HG03108 (cell line): ENCODE measurements around the gene ALKBH5.
"Not testable (repeated sequence)": the region's sequence is repeated elsewhere in the genome, so short reads cannot be mapped to it uniquely, and the experiment has no call there.

ENCODE experiments used
- ATAC-seq: cut with Tn5 transposase; IDR thresholded peaks from one replicate; pipeline ENCODE4 v1.9.1; 2021; ENCODE audit warnings: moderate library complexity; ENCODE audit not compliant: unreplicated experiment

The ALKBH5 gene

DNA sequence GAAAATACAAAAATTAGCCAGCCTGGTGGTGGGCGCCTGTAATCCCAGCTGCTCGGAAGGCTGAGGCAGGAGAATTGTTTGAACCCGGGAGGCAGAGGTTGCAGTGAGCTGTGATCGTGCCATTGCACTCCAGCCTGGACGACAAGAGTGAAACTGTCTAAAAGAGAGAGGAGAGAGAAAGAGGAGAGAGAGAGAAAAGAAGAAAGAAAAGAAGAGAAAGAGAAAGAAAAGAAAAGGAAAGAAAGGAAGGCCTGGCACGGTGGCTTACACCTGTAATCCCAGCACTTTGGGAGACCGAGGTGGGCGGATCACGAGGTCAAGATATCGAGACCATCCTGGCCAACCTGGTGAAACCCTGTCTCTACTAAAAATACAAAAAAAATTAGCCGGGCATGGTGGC lies 33.3 kb downstream of the ALKBH5 start:
- ATAC-seq, result not testable (repeated sequence)

DNA sequence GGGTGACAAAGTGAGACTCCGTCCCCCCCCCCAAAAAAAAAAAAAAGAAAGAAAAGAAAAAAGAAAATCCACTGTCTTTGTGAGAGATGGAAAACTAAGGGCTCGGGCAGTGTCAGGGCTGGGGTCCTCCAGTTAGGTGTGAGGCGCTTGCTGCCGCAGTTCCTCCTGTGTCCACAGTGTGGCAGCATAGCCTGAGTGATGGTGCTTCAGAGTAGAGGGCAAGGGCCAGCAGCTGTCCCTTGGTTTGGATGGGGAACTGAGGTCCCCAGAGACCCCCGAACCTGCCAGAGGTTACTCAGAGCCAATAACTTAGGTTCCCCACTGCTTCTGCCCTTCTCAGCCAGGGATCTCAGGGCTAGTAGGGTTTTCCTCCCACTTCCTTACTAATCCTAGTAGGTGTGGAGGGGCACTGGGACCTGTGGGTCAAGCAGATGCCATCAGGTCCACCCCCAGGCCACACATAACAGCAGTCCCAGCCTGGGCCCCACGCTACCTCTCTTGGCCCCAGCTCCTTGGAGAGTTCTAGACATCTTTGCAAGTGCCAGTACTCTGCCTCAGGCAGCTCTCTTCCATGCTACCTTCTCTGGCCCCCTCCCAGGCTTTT lies 33.9 kb downstream of the ALKBH5 start:
- no peak for ATAC-seq

DNA sequence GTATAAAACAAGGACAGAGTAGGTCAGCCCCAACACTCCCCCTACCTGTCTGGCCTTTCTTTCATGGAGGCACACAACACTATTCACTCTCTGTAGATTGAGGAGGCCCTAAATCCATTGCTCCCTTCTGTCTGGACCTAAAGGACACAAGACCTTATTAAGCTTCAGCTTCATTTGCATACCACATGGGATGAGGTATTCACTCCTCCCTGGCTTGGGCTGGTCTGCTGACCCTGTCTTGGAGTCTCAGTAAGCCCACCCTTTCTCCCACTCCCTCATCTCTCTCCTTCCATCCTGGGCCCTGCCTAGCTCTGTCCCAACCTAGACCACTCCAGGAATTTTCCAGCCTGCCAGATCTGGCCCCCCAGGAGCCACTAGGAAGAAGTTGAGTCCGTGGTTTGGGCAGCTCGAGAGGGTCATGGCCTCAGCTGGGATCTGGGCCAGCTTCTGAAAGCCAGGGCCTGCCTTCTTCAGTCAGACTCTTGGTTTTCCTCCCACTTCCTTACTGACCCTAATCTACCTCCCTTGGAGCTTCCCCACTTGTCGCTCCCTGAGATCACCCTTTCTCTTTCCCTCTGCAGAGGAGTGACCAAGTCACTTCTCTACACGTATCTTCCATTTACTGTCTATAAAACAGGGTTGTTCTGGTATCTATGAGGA lies 35.3 kb downstream of the ALKBH5 start:
- no peak for ATAC-seq

DNA sequence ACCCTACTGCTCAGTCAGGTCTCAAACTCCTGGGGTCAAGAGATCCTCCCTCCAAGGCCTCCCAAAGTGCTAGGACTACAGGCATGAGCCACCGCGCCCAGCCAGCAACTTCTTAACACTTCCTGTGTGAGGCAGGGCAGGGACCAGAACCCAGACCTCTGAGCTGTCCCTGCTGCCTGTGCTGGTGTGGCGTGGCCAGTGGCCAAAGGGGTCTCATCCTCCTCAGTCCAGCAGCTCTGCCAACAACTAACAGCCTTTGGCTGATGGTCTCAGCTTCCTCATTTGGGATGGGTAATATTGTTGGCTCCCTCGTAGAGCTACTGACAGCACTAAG lies 40.4 kb downstream of the ALKBH5 start:
- ATAC-seq, result no peak

DNA sequence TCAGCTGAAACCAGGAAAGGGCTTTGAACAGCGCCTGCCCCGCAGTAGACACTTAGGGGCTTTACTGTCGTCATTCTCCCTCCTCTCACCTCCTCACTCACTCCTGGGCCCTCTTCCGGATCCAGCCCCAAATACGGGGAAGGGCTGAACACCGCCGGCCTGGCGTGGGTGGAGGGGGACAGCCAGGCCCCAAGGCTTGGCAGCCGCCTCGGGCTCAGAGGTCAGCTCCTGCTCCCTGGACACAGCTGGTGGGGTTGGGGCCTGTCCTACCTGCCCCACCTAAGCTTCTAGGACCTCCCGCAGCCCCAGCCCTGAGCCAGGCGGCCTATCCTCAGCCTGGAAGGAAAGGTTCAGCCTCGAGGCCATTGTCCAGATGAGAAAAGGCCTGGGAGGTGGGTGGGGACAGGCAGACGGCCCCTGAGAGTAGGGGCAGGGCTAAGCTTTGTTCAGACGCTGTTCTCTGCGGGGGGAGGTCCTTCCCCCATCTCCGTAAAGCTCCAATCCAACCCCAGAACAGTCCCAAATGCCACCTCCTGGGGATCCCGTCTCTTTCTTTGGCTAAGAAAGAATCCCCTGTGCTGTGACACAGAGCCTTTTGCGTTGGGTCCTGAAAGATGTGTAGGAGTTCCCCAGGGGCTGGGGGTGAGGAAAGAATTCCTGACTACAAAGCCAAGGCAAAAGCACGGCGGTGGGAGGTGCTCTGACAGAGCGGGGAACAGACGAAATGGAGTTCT lies 40.9 kb downstream of the ALKBH5 start:
- no peak for ATAC-seq

DNA sequence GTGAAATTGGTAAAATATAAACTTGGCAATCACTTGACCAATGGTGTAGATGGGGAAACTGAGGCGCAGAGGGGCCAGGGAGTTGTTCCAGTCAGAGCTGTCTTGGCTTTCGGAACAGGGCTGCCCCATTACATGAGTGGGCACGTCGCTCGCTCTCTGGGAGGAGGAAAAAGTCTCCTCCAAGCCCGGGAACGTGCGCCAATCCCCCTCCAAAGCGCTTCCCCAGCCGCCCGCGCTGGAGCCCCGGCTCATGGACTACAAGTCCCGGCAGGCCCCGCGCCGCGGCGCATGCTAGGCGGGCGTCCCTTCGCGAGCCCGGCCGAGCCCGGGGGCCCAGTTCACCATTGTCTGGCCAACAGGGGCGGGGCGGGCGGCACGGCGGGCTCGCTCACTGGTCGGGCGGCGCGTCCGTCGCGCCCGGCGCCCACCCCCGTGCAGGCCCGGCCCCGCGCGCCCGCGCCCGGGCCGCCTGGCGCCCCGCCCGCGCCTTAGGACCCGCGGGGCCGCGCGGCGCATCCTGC lies 41.6 kb downstream of the ALKBH5 start, which contains the start of gene LLGL1:
Gene LLGL1, plus strand, starts transcription at position 515 of the 521 bp plus-strand sequence. CDS start 48 bp downstream, outside the sequence.
- ATAC-seq, result peak; percentile 85

DNA sequence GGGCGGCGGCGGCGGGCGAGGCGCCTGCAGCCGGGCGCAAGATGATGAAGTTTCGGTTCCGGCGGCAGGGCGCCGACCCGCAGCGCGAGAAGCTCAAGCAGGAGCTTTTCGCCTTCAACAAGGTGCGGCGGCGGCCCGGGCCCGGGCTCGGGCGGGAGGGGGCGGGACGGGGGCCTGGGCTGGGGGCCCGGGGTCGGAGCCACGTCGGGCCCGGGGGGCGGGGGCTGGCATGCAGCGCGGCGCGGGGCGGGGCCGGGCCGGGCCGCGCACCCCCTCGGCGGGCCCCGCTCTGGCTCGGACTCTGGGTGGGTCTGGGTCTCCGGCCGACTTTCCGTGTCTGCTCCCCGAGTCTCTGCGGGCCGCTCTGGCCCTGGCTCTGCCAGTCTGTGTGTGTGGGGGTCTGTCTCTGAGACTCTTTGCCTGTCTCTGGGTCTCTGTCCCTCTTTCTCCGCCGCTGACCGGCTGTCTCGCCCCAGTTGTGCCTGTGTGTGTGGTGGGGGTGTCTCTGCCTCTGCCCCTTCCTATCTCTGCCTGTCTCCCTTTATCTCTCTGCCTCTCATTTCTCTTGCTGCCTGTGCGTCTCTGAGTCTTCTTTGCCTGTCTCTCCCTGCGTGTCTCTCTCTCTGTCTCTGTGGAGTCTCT lies 42.1 kb downstream of the ALKBH5 start:
- ATAC-seq, result no peak

DNA sequence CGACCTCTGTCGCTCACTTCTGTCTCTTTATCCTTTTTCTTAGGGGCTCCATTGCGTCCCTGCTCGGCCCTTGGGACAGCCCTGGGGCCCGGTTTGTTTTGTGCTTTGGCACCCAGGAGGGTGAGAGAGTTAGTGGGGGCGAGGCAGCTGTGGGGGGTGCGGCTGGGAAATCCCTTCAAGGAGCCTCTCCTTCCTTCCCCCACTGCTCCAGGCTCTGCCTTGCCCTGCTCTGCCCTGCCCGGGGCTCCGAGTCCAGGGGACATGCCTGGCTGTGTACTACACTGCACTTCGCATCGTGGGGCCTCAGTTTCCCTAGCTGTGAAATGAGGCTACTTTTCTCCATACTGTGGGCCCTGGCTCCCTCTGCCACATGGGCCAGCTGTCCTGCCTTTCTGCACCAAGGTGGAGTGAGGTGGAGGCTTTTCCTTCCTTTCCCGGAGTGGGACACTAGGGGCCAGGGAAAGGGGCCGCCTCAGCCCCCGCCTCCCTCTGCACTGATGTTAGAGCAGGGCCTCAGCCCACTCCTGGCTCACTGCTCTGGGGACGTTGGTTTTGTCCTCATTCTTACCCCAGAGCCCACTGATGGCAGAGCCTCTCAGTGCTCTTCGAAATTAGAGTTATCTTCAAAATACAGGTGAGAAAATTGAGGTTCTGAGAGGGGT lies 42.8 kb downstream of the ALKBH5 start:
- no peak for ATAC-seq

DNA sequence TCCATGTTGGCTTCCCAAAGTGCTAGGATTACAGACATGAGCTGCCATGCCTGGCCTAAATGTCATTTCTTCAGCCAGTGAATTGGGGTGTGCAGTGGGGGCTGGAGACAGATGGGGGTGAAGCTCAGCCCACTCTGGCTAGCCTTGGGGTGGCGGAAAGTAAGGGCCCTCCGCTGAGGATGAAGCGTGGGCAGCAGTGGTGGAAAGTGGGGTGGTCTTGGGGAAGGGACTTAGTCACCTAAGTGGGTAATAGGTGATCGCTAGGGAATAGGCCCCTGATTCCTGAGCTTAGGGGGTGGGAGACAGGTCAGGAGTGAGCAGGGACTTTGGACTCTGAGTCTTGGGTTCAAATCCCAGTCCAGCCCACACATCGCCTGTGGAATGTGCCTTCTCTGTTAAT lies 44.0 kb downstream of the ALKBH5 start:
- ATAC-seq, result no peak

DNA sequence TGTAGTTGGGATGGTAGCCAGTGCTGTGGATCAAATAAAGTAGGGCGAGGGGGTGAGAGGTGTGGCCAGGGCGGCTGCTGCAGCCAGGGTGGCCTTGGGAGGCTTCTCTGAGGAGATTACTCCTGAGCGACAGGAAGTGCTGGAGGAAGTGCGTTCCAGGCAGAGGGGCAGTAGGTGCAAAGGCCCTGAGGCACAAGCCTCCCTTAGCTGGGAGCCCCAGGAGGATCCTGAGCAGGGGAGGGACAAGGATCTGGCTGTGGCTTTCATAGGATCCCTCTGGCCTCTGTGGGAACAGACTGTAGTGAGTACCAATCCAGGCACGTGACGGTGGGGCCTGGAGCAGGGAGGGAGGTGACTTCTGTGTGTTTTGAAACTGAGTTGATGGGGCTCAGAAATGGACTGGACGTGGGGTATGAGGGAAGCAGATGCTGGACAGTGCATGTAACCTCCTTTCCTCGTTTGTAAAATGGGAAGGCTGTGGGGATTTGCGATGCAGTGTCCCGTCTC lies 44.6 kb downstream of the ALKBH5 start:
- no peak for ATAC-seq

DNA sequence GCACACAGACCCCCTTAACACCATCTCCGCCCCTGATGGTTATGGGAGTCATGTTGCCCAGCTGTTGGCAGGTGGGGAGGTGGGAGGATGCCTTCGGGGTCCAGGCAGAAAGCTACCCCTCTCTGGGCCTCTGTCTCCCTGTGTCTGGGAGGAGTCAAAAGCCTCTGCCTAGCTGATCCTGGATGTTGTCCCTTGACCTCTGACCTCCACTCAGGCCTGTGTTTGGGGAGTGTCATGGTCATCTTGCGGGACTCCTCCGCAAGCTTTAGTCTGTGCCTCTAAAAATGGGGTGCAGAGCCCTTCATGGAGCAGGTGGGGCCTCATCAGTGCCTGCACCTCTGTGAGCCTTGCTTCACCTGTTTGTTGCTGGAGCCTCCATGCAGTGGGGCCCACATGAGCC lies 45.6 kb downstream of the ALKBH5 start:
- no peak for ATAC-seq

DNA sequence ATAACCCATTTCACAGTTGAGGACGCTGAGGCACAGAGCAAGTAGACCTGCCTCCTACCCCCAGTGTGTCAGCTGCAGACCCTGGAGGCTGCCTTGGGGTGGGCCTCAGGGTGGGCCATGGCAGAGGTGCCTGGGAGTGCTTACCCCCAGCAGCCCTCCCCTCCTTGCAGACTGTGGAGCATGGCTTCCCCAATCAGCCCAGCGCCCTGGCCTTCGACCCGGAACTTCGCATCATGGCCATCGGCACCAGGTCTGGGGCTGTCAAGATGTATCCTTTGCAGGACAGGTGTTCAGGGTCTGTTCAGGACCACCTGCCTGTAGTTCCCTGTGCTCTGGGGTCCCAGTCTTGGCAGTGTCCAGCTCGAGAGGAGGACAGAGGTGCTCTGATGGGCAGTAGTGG lies 46.1 kb downstream of the ALKBH5 start:
- ATAC-seq, result no peak

DNA sequence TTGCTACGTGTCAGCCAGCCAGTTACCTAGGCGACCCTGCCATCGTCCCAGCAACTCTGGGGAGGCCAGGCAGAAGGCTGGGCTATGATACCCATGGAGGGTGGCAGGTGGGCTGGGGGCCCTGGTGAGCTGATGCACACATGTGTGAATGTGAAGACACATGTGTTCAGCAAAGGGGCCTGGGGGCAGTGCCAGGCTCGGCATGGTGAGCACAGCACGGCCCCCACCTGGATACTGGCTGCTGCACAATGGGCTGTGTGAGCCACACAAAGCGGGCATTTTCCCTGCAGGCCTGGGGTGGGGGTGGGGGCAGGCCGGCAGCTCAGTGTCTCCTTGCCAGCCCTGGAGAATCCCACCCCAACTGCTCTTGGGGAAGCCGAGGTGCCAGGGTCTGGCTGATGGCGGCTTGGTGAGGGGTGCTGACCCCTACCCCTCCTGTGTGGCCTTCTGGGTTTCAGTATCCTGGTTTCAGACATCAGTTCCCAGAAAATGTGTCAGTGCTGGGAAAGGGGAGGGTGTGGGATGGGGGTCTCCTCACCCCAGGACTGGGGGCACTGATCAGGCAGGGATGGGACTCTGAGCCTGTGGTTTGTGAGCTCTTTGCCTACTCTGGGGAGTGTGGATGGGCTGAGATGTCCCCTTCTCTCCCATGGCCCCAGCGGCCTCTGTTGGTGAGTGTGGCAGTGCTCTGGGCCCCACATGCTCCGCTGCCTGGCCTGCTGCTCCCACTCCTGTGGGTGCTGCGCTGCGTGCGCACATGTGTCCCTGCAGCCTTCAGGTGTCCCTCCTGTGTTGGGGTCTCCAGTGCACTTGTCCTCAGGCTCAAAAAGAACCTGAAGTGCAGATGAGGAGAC lies 46.9 kb downstream of the ALKBH5 start:
- ATAC-seq, result no peak

DNA sequence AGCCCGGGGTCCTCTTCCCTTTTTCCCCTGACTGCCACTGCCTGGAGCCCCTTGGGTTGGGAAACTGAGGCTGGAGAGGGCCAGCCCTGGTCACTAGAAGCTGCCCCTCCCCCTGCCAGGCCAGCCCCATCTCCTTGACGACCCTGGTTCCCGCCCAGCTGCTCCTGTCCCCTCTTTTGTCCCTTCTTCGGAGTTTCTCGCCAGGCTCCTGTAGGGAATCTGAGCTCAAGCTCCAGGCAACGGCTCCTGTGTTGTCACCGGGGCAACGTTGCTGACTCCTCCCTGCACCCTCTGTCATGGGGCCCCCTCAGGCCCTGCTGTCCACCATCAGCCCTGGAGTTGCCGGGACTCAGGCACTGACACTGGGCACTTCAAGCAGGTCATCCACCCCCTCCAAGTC lies 47.5 kb downstream of the ALKBH5 start:
- ATAC-seq, result no peak

DNA sequence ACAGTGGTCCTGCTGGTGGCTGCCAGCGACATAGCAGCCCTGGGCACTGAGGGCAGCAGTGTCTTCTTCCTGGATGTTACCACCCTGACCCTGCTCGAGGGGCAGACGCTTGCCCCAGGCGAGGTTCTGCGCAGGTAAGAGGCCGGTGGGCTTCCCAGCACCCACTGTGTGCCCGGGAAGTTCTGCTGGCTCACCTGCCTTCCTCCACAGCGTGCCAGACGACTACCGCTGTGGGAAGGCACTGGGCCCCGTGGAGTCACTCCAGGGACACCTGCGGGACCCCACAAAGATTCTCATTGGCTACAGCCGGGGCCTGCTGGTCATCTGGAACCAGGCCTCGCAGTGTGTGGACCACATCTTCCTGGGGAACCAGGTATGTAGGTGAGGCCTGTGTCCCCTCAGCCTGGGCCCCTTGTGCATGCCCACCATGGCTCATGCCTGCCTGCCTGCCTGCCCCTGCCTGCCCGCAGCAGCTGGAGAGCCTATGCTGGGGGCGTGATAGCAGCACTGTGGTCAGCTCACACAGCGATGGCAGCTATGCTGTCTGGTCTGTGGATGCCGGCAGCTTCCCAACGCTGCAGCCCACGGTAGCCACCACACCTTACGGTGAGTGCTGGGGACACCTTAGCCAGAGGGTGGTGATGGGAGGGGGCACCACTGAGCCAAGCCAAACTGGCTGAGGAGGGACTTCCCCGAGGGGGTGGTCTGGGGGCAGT lies 50.3 kb downstream of the ALKBH5 start:
- ATAC-seq, result no peak

DNA sequence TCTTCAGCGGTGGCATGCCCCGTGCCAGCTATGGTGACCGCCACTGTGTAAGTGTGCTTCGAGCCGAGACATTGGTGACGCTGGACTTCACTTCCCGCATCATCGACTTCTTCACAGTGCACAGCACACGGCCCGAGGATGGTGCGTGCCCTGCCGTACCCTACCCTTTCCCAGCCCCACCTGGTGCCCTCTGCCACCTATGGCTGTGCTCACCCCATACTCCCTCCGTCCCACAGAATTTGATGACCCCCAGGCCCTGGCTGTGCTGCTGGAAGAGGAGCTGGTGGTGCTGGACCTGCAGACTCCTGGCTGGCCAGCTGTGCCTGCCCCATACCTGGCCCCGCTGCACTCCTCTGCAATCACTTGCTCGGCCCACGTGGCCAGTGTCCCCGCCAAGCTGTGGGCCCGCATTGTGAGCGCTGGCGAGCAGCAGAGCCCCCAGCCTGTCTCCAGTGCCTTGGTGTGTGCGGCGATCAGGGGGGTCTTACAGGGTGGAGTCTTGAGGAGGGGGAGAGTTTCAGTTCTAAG lies 51.3 kb downstream of the ALKBH5 start:
- no peak for ATAC-seq

DNA sequence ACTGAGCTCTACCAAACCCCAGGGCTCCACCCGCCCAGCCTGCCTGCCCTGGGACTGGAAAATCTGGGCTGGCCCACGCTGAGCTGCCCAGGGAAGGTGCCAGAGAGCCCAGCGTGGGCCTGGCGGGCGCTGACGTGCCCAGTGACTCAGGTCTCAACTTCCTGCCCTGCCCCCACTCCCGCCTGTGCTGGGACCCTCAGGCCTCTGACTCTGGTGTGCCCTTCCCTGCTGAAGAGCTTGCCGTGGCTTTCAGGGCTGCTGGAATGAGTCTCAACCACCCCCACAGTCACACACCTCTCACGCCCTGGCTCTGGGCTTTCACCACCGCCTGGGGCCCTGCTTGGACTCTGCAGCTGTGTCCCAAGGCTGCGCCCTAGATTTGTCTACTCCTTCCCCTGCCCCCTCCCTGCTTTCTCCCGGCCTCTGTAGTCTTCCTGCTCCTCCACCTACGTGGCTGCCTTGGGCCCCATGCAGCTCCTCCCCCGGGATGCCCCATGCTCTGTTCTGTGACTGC lies 52.2 kb downstream of the ALKBH5 start:
- no peak for ATAC-seq

DNA sequence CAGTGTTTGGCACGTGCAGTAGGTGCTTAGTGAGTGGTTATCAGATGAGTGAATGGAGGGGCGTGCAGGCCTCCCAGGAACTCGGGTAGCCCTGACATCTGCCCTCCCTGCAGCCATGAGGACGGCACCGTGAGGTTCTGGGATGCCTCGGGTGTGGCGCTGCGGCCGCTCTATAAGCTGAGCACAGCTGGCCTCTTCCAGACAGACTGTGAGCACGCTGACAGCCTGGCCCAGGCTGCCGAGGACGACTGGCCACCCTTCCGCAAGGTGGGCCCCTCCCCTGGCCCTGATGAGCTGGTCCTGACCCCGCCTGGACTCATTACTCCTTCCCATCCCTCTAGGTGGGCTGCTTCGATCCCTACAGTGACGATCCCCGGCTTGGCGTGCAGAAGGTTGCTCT lies 52.9 kb downstream of the ALKBH5 start:
- no peak for ATAC-seq

DNA sequence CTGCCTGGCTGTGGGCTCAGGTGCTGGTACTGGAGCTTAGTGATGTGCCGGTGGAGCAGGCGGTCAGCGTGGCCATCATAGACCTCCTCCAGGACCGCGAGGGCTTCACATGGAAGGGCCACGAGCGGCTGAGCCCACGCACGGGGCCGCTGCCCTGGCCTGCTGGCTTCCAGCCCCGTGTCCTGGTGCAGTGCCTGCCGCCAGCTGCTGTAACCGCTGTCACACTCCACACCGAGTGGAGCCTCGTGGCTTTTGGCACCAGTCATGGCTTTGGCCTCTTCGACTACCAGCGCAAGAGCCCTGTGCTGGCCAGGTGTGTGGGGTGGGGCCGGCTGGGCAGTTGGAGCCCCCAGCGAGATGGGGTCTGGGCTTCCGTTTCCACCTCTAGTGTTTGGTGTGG lies 53.8 kb downstream of the ALKBH5 start:
- ATAC-seq, result no peak
